TTC549 (cell line): ENCODE measurements around the gene UBA1.

Experiments
- FAIRE-seq: peaks from 2 replicates; lab custom pipeline; 2012; peaks lifted over from hg19 to GRCh38; lab: Jason Lieb, UNC

UBA1 gene

GRCh38 chrX:47212381-47213293, 19.0 kb downstream of the UBA1 start:
- no peak for FAIRE-seq

GRCh38 chrX:47214435-47215077, 20.9 kb downstream of the UBA1 start:
- no peak for FAIRE-seq

GRCh38 chrX:47215291-47215900, 21.8 kb downstream of the UBA1 start:
- FAIRE-seq: no peak

GRCh38 chrX:47216393-47216925, 22.8 kb downstream of the UBA1 start:
- FAIRE-seq: no peak

- no peak for FAIRE-seq
Measured at GRCh38 chrX:47217121-47217851, 23.7 kb downstream of the UBA1 start.

- peak; percentile 99 for FAIRE-seq
Measured at GRCh38 chrX:47217852-47218279, 24.2 kb downstream of the UBA1 start.

- FAIRE-seq: no peak
Measured at GRCh38 chrX:47218280-47218919, 24.8 kb downstream of the UBA1 start, which contains the start of gene CDK16. CDK16 (plus strand) TSS chrX:47218681; CDS start chrX:47223558, 4,877 bp downstream.

- no peak for FAIRE-seq
Measured at GRCh38 chrX:47218920-47219815, 25.5 kb downstream of the UBA1 start.

GRCh38 chrX:47221756-47222155, 28.1 kb downstream of the UBA1 start:
- FAIRE-seq: no peak

- no peak for FAIRE-seq
Measured at GRCh38 chrX:47222751-47223350, 29.2 kb downstream of the UBA1 start.

GRCh38 chrX:47223476-47224250, 30.0 kb downstream of the UBA1 start:
- no peak for FAIRE-seq

- FAIRE-seq: no peak
Measured at GRCh38 chrX:47224266-47224895, 30.8 kb downstream of the UBA1 start.

GRCh38 chrX:47224896-47225290, 31.3 kb downstream of the UBA1 start:
- FAIRE-seq: no peak

- FAIRE-seq: no peak
Measured at GRCh38 chrX:47226071-47226470, 32.4 kb downstream of the UBA1 start.

GRCh38 chrX:47226531-47227333, 33.1 kb downstream of the UBA1 start:
- no peak for FAIRE-seq

- no peak for FAIRE-seq
Measured at GRCh38 chrX:47227334-47227583, 33.6 kb downstream of the UBA1 start.

GRCh38 chrX:47228550-47229270, 35.1 kb downstream of the UBA1 start:
- no peak for FAIRE-seq

- no peak for FAIRE-seq
Measured at GRCh38 chrX:47229427-47229826, 35.8 kb downstream of the UBA1 start.
